Osteocyte (in vitro differentiated cells): ENCODE measurements around the gene KCNIP3. TPM values are rescaled to one million over a fixed set of nuclear protein-coding genes. Genes with fewer than 3 reads are reported as not detected.

ENCODE experiments used
- DNase-seq: peaks from one replicate; pipeline ENCODE4 v3.0.0; 2021; ENCODE audit warnings: mixed read lengths; ENCODE audit not compliant: unreplicated experiment; ENCODE audit errors: extremely low spot score
- H3K27ac Mint-ChIP-seq: one replicate; pipeline ENCODE4 v1.8.0; 2021; ENCODE audit warnings: mild to moderate bottlenecking, mixed read lengths; ENCODE audit not compliant: unreplicated experiment
- H3K27me3 Mint-ChIP-seq: one replicate; pipeline ENCODE4 v1.8.0; 2021; ENCODE audit warnings: mixed read lengths; ENCODE audit not compliant: unreplicated experiment
- H3K36me3 Mint-ChIP-seq: one replicate; pipeline ENCODE4 v1.8.0; 2021; ENCODE audit warnings: mixed read lengths; ENCODE audit not compliant: unreplicated experiment
- H3K4me1 Mint-ChIP-seq: one replicate; pipeline ENCODE4 v1.8.0; 2021; ENCODE audit warnings: mixed read lengths; ENCODE audit not compliant: unreplicated experiment
- H3K4me3 Mint-ChIP-seq: one replicate; pipeline ENCODE4 v1.8.0; 2021; ENCODE audit warnings: mild to moderate bottlenecking, moderate library complexity, mixed read lengths; ENCODE audit not compliant: unreplicated experiment
- H3K9me3 Mint-ChIP-seq: one replicate; pipeline ENCODE4 v1.8.0; 2021; ENCODE audit warnings: mixed read lengths; ENCODE audit not compliant: unreplicated experiment
- CTCF ChIP-seq: fragments of 200-600 bp; sonication (generic); IDR thresholded peaks from 2 replicates; pipeline ENCODE4 v1.5.0; 2021; ENCODE audit warnings: antibody characterized with exemption, mild to moderate bottlenecking, moderate library complexity
- total RNA-seq: library from RNA; stranded (reverse); gene quantifications from 2 replicates; pipeline ENCODE4 v1.2.1, GENCODE V29; 2021

The KCNIP3 gene
- total RNA-seq, 1 donor from 2014 or later: 1.4 TPM

GRCh38 chr2:95332036-95332435 lies 34.9 kb downstream of the KCNIP3 start:
- no peaks in the 10 kb centered on the region for H3K4me1 Mint-ChIP-seq
- no peak overlapping the region for H3K4me3 Mint-ChIP-seq
- peaks cover 17% of the 10 kb centered on the region for H3K27me3 Mint-ChIP-seq
- no peak for DNase-seq
- H3K9me3 Mint-ChIP-seq: no peaks in the 10 kb centered on the region
- no peak for TF ChIP-seq CTCF
- no peak overlapping the region for H3K27ac Mint-ChIP-seq
- no peaks in the 10 kb centered on the region for H3K36me3 Mint-ChIP-seq

GRCh38 chr2:95333056-95333455 lies 35.9 kb downstream of the KCNIP3 start:
- Mint-ChIP-seq H3K4me3 (no peak overlapping the region), H3K9me3 (no peaks in the 10 kb centered on the region), H3K36me3 (no peaks in the 10 kb centered on the region), H3K27me3 (peaks cover 20% of the 10 kb centered on the region), H3K4me1 (no peaks in the 10 kb centered on the region), H3K27ac (no peak overlapping the region)
- TF ChIP-seq CTCF: no peak
- no peak for DNase-seq

- Mint-ChIP-seq H3K36me3 (no peaks in the 10 kb centered on the region), H3K4me1 (no peaks in the 10 kb centered on the region), H3K4me3 (no peak overlapping the region), H3K27me3 (peaks cover 20% of the 10 kb centered on the region), H3K27ac (no peak overlapping the region), H3K9me3 (no peaks in the 10 kb centered on the region)
- DNase-seq: no peak
- TF ChIP-seq CTCF: no peak
Observed at GRCh38 chr2:95333888-95334338, 36.8 kb downstream of the KCNIP3 start.

- Mint-ChIP-seq H3K27ac (no peak overlapping the region), H3K4me3 (no peak overlapping the region), H3K27me3 (peaks cover 20% of the 10 kb centered on the region), H3K4me1 (no peaks in the 10 kb centered on the region), H3K36me3 (no peaks in the 10 kb centered on the region), H3K9me3 (no peaks in the 10 kb centered on the region)
- DNase-seq: no peak
- TF ChIP-seq CTCF: no peak
Observed at GRCh38 chr2:95334916-95335641, 37.9 kb downstream of the KCNIP3 start.

- H3K4me3 Mint-ChIP-seq: no peak overlapping the region
- no peak overlapping the region for H3K27ac Mint-ChIP-seq
- H3K27me3 Mint-ChIP-seq: peaks cover 27% of the 10 kb centered on the region
- no peaks in the 10 kb centered on the region for H3K4me1 Mint-ChIP-seq
- no peaks in the 10 kb centered on the region for H3K36me3 Mint-ChIP-seq
- no peak for TF ChIP-seq CTCF
- no peaks in the 10 kb centered on the region for H3K9me3 Mint-ChIP-seq
- no peak for DNase-seq
Observed at GRCh38 chr2:95336406-95336805, 39.3 kb downstream of the KCNIP3 start.
